CD4-positive, alpha-beta T cell treated with Interleukin-17A for 1 hour (primary cell): ENCODE data around the gene TMEM203.
A peak's percentile ranks its signal among the peaks of the same experiment; 100 is the strongest.

Source experiments
- DNase-seq: peaks from one replicate; pipeline ENCODE4 v3.0.0-alpha.2; 2020

TMEM203 gene

GRCh38 chr9:137217276-137218211, 12.1 kb upstream of the TMEM203 start:
- no peak for DNase-seq

DNA sequence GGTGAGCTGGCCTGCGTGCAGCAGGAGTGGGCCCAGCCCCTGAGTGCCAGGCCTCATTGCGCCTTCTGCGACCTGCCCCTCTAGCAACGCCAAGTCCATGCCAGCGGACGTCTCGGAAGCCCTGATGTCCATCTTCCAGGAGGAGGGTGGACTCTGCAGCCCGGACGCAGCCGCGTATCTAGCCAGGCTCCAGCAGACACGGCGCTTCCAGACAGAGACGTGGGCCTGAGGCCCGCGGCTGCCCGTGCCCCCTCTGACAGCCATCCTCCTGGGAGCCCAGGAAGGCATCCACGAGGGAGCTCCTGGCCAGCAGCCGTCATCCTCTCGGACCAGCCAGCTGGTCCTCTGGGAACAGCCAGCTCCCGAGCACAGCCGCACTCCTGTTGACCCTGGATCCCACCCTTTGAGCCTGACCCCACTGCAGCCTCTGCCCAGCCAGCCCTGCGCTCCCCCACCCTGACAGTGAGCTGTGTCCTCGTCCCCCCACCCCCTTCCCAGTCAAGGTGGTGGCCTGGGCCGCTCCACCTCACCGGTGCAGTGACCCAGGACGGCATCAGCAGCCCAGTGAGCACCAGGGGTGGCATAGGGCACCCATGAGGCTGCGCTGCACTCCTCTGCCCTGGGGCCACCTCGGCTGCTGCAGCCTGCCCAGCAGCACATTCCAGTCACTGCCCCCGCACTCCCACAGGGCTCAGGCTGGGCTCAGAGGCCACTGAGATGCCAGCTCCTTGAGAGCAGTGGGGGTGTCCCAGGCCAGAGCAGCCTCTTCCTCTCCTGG, 10.9 kb upstream of the TMEM203 start:
- no peak for DNase-seq

DNA sequence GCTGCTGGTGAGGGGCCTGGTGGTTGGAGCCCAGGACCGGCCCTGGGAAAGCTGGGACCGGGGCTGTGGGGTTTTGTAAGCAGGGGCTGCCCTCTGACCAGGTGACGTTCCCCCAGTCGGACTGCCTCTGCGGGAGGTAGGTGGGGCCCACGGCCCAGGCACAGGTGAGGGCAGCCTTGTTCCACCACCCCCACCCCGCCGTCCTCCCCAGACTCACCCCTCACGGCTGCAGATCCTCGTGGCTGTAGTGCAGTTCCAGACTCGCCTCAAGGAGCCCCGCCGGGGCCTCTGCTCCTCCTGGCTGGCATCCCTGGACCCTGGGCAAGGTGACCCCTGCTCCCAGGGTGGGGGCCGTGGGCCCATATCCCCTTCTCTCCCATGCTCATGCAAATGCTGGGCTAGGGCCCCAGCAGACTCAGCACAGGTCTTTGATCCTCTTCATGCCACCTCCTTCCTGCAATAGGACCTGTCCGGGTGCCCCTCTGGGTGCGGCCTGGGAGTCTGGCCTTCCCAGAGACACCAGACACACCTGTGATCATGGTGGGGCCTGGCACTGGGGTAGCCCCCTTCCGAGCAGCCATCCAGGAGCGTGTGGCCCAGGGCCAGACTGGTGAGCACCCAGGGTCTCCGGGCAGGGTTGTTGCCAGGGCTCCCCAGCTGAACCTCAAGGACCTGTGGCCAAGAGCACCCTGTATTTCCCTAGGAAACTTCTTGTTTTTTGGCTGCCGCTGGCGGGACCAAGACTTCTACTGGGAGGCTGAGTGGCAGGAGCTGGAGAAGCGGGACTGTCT, 9.9 kb upstream of the TMEM203 start:
- DNase-seq: no peak

DNA sequence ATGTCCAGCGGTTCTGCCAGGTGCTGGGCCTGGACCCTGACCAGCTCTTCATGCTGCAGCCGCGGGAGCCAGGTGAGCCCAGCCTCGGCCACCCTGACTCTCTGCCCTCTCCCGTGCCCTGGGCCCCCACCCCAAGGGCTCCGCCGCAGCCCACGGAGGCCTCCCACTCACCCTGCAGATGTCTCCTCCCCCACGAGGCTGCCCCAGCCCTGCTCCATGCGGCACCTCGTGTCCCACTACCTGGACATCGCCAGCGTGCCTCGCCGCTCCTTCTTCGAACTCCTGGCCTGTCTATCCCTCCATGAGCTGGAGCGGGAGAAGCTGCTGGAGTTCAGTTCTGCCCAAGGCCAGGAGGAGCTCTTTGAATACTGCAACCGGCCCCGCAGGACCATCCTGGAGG, 9.2 kb upstream of the TMEM203 start:
- no peak for DNase-seq

GRCh38 chr9:137213160-137214060, 8.0 kb upstream of the TMEM203 start:
- no peak for DNase-seq

- no peak for DNase-seq
Measured at GRCh38 chr9:137212520-137212919, 7.1 kb upstream of the TMEM203 start.

DNA sequence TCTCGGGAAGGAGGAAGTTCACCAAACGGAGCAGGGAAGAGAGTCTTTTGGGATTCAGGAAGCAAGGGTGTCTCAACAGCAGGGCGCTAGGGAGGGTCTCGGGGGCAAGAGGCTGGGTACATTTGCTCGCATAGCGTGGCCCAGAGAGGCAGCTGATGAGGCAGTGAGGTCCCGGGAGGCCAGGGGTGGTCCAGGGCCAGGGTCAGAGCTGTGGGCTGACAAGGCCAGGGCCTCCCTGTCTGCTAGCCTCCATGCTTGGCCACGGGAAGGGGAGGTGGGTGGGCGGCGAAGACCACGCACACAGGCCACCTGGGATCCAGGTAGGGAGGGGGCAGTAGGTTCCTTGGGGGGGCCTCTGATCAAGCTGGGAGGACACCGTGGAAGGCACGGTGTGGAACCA, 6.1 kb upstream of the TMEM203 start:
- no peak for DNase-seq

DNA sequence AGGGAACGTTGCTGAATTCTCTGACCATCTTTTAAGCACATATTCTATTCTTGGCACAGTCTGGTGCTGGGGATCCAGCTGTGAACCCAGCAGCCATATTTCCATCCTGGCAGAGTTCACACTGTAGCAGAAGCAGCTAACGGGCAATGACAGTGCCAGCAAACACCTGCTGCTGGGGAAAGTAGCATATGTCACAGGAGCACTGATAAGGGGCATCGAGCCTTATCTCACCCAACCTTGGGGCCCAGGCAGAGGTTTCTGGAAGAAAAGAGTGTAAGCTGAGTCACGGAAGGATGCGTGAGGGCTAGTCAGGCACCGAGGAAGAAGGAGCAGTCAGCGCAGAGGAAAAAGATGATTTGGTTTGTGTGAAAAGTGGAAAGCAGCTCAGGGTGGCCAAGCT, 1.2 kb upstream of the TMEM203 start:
- no peak for DNase-seq

DNA sequence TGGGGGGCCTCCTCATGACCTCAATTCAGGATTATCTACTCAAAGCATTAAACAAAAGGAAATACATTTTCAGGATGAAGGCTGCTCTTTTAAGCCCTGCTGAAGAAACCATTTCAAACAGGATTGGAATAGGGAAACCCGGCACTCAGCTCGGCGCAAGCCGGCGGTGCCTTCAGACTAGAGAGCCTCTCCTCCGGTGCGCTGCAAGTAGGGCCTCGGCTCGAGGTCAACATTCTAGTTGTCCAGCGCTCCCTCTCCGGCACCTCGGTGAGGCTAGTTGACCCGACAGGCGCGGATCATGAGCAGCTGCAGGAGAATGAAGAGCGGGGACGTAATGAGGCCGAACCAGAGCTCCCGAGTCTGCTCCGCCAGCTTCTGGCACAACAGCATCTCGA, 720 bp downstream of the TMEM203 start:
- DNase-seq: no peak

DNA sequence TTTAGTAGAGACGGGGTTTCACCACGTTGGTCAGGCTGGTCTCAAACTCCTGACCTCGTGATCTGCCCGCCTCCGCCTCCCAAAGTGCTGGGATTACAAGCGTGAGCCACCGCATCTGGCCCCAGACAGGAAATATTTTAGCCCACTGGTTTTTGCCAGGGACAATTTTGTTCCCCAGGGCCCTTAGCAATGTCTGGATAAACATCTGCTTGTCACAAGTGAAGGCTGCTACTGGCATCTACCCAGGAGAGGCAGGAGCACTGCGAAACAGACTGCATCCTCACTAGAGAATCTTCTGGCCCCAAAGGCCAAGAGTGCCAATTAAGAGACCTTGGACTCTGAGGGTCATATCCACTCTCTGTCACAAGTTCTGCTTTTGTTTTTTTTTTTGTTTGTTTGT, 2.5 kb downstream of the TMEM203 start:
- DNase-seq: no peak

DNA sequence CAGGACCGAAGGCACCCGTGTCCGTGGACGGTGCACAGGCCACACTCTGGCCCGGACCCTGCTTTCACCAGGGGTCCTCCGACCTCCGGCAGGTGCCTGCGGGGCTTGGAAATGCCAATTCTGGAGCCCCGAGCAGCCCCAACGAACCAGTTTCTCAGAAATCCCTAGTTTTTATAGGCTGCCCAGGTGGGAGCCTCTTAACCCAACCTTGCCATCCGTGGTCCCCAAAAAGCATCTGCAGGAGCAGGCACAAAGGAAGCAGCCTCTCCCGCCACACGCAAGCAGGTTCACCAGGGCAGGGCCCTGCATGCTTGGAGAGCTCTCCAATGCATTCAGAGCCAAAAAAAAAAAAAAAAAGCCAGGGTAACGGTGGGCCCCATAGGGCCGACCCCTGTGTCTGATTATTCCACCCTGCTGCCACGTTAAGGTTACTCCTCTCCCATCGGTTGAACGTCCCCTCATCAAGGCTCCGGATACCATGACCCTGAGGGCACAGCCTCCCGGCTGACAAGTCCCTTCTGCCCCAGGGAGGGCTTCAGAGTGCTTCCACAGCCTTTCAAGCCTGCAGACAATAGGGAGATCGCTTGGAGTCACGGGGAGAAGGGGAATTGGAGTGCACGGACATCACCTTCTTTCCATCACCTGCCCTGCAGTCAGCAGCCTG, 4.1 kb downstream of the TMEM203 start:
- no peak for DNase-seq

DNA sequence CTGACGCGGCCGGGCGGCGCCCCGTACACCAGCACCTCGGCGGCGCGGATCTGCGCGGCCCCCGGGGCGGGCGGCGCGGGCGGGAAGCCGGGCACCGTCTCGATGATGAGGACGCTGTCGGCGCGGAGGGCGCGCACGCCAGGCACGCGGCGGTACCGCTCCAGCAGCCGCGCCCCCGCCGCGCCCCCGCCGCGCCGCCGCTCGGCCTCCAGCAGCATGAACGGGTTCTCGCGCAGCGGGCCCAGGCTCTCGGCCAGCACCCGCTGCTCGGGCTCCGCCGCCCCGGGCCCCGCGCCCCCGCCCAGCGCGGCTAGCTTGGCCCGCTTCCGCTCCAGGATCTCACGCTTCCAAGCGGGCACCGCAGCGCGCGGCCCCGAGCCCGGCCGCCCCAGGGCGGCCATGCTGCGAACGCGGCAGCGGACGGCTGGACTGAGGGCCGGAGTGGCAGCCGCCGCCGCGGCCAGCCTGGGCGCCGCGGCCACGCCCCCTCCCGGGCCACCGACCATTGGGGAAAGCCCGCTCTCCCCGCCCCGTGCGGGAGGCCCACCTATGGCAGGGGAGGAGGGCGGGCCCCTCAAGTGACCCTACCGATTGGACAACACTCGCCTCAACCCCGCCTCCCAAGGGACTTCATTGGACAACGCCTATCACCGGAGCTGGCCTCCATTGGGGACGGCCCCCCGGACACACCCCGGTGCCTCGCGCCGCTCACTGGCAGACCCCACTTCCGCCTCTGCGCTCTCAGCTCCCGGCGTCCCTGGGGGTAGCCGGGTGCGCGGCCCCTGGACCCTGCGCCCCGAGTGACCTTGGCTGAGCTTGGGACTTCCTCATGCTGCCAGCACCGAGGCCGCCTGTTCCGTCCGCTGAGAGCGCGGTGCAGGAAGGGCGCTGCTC, 4.9 kb downstream of the TMEM203 start, which contains the start of gene TPRN:
Gene TPRN (minus strand): TSS at position 431 of the 894 bp plus-strand sequence. CDS start 30 bp downstream, at position 401.
- DNase-seq: peak; percentile 99

DNA sequence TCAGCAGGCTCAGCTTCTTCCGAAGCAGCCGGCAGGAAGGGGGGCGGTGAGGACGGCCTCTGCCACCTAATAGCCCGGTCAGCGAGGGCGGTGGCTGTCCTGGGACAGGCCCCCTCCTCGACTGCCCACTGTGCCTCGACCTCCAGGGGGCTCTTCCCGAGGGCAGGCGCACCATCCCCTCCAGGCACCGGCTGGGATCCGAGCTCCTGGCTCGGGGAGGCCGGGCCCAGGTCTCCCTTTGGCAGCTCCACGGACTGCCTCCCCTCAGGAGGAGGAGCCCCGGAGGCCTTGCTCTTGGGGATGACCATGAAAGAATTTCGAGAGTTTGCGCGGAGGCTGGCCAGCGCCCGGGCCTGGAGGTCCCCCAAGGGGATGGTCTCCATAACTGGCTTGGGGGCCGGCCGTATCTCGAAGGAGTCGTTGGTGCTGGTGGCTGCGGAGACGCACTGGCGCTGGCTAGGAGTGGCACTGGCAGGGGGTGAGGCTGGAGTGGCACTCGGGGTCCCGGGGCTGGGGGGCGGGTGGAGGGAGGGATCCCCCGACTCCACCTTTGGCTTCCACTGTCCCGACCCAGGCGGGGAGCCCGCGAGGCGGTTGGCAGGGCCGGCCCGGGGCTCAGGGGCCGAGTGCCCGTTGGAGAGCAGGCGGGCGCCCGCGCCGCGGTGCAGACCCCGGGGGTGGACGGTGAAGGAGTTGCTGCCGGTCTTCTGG, 5.9 kb downstream of the TMEM203 start:
- DNase-seq: no peak

DNA sequence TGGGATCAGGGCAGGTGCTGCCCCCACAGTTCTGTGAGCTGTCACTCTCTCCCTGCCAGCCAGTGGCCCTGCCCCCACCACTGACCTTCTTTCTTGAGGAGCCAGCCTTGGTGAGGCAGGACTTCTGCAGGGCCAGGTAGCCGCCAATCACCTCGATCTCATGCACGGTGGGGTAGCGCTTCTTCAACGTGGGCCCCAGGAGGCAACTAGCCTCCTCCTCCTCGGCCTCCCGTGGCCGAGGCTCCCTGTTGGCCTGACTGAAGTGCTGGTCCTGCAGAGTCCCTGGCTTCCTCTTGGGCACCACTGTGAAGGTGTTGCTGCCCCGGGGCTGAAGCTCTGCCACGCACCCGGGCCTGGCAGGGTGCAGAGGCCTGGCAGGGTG, 6.6 kb downstream of the TMEM203 start:
- no peak for DNase-seq

DNA sequence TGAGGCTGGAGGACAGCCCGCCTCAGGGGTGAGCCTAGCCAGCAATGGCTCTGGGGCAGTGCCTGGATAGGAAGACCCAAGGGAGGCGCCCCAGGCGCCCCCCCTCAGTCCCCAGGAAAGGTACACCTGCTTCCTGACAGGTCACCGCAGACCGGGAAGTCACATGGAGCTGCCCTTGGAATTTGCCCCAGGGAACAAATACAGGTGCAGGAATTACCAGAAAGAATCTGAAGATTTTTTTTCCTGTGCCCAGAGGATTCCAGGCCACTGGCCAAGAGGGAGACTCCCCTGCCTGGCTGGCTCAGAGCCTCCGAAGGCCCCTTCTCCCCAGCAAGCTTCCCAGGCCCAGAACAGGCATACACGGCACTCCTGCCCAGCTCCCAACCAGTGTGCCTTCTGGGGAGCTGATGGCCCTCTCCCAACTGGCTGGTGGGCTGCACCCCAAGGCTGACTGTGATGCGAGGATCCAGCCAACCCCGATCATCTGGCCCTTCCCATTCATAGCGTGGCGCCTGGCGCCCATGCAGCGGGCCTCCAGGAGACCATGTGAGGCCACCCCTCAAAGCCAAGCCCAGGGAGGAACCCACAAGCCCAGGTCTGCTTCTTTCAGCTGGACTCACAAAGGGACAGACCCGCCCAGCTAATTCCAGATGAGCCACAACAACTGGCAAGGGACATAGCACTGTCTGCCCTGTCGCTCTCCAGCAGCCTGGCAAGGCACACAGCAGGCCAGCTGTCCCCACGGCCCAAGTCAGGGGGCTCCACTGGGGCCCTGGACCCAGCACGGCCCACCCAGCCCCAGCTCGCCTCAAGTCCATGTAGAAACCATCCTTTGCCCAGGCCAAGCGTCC, 7.2 kb downstream of the TMEM203 start:
- DNase-seq: no peak

GRCh38 chr9:137195525-137196220, 9.8 kb downstream of the TMEM203 start:
- no peak for DNase-seq

- DNase-seq: no peak
Measured at GRCh38 chr9:137194909-137195308, 10.5 kb downstream of the TMEM203 start.

DNA sequence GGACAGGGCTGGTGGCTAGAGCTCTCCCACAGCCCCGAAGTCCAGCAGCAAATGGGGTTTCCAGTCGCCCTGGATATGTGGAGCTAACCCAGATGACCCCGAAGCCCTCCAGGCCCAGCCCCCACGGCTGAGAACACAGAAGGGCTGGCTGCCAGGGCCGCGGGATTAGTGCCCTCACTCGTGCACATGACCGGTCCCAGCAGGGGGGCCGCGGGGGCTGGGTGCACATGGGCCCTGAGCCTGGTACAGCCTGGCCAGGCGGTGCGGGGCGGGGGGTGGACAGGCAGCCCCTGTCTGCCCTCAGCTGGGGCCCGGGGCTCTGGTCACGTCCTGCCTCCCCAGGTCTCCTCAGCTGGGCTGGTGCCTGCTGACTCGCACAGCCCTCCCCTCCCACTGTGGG, 11.1 kb downstream of the TMEM203 start:
- DNase-seq: no peak
